Tibial nerve (tissue), 4 donors: ENCODE measurements around the gene UBE2C. TPM values are rescaled to one million over a fixed set of nuclear protein-coding genes. Genes with fewer than 3 reads are reported as not detected.

Experiments used
- DNase-seq, 2 donors: peaks; one replicate each; pipeline ENCODE4 v3.0.0-alpha.2; 2019; ENCODE audit warnings: low spot score in 2 of 2
- H3K27ac ChIP-seq, 4 donors: fragments of 200-600 bp; sonication (generic) in 3 of 4; one replicate each; pipeline ENCODE4 v1.5.1; 2017 to 2019; ENCODE audit warnings: mild to moderate bottlenecking in 1 of 4
- H3K27me3 ChIP-seq, 2 donors: fragments of 200-600 bp; sonication (generic) in 1 of 2; one replicate each; pipeline versions ENCODE4 v1.5.1 to v1.6.0; 2017 to 2019
- H3K36me3 ChIP-seq, 3 donors: fragments of 200-600 bp; sonication (generic); one replicate each; pipeline ENCODE4 v1.5.1; 2018 to 2019
- H3K4me1 ChIP-seq, 4 donors: fragments of 200-600 bp; sonication (generic) in 3 of 4; one replicate each; pipeline ENCODE4 v1.5.1; 2017 to 2019
- H3K4me3 ChIP-seq, 4 donors: fragments of 200-600 bp; sonication (generic) in 3 of 4; one replicate each; pipeline ENCODE4 v1.5.1; 2017 to 2019; ENCODE audit warnings: mild to moderate bottlenecking in 1 of 4, moderate library complexity in 1 of 4
- H3K9me3 ChIP-seq, 4 donors: fragments of 200-600 bp; sonication (generic) in 3 of 4; one replicate each; pipeline ENCODE4 v1.5.1; 2017 to 2019
- CTCF ChIP-seq, 5 experiments: fragments of 200-600 bp in 3 of 5; fragments of 450-650 bp in 2 of 5; sonication (generic) in 3 of 5; IDR thresholded peaks; one replicate each; pipeline ENCODE4 v1.5.1; 2016 to 2019; ENCODE audit warnings: antibody characterized with exemption in 5 of 5, mild to moderate bottlenecking in 3 of 5, moderate library complexity in 2 of 5
- EP300 ChIP-seq, 2 donors: sonication (generic); formaldehyde crosslinking; IDR thresholded peaks; one replicate each; pipeline ENCODE4 v1.6.1; 2017; ENCODE audit warnings: antibody characterized with exemption in 2 of 2, mild to moderate bottlenecking in 1 of 2
- POLR2A ChIP-seq, 2 donors: fragments of 450-650 bp; IDR thresholded peaks; one replicate each; pipeline ENCODE4 v1.6.1; 2017; ENCODE audit warnings: antibody characterized with exemption in 2 of 2, mild to moderate bottlenecking in 2 of 2, moderate library complexity in 2 of 2
- WGBS, 2 donors: methylation state at CpG; one replicate each; pipeline ENCODE4 v1.1.5; 2018; 5-methylcytosine and 5-hydroxymethylcytosine counted together
- total RNA-seq, 4 donors: library from RNA; depleted of rRNA; stranded (reverse); fragments of >200 nt; gene quantifications; one replicate each; pipeline ENCODE4 v1.1.0, GENCODE V29; 2016

Gene UBE2C
- total RNA-seq, 4 donors from 2014 or later, result 0.78 to 6.9 (median 1.5) TPM; not detected in 1

- TF ChIP-seq POLR2A (IDR thresholded peaks at IDR 0.05) (peak in 1 of 2 donors; percentile 70), CTCF (IDR thresholded peaks at IDR 0.05) (peak in 1 of 5 experiments; percentile 5), EP300 (IDR thresholded peaks at IDR 0.05) (peak in 1 of 2 donors; percentile 62)
- 3 to 6% methylated on average over 38 to 40 of the region's 71 CpGs for WGBS, 2 donors
- H3K4me3 ChIP-seq, result peak overlapping the region; percentile 62 to 81 (median 71)
- no peaks in the 10 kb centered on the region for H3K9me3 ChIP-seq
- peaks cover 0 to 54% (median 11%) of the 10 kb centered on the region in 4 donors for H3K4me1 ChIP-seq
- H3K27me3 ChIP-seq, result no peaks in the 10 kb centered on the region
- DNase-seq, result peak; percentile 61 to 62
- H3K36me3 ChIP-seq, result peaks cover 0 to 16% (median 0%) of the 10 kb centered on the region in 3 donors
- peak overlapping the region; percentile 87 to 97 (median 92) for H3K27ac ChIP-seq
These were observed 21.7 kb downstream of the UBE2C start for GRCh38 chr20:45833883-45834796.

GRCh38 chr20:45834797-45835161 is 22.3 kb downstream of the UBE2C start:
- no peak for DNase-seq
- H3K4me1 ChIP-seq, result peaks cover 0 to 48% (median 11%) of the 10 kb centered on the region in 4 donors

DNA sequence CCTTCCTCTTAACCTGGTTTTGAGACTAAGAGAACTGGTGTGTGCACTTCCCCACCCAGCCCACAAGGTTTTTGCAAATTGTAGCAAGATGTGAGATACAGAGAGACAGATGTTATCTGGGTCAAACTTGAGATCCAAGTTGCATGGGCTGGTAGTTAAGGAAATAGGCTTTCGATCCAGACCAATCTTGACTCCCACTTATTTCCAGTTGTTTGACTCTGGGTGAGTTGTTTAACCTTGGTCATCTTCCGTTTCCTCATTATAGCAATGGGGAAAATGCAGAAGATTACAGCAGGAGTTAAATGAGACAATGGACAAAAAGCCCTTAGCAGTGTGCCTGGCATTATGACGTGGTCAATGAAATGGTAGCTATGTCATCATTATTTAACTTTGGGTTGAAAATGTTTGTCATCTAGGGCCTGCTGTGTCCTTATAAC is 22.9 kb downstream of the UBE2C start:
- TF ChIP-seq POLR2A (IDR thresholded peaks at IDR 0.05) (no peak), EP300 (IDR thresholded peaks at IDR 0.05) (no peak), CTCF (IDR thresholded peaks at IDR 0.05) (no peak)
- WGBS, 2 donors, result 33 to 36% methylated on average over 3 of the region's 3 CpGs
- H3K27ac ChIP-seq, result peak overlapping the region; percentile 87 to 97 (median 92)
- no peaks in the 10 kb centered on the region for H3K9me3 ChIP-seq
- no peak for DNase-seq
- H3K4me1 ChIP-seq, result peaks cover 0 to 46% (median 11%) of the 10 kb centered on the region in 4 donors
- H3K36me3 ChIP-seq, result peaks cover 0 to 26% (median 0%) of the 10 kb centered on the region in 3 donors
- H3K4me3 ChIP-seq, result peak overlapping the region; percentile 62 to 81 (median 71)
- H3K27me3 ChIP-seq, result no peaks in the 10 kb centered on the region

More at GRCh38 chr20:45834797-45835161, 22.3 kb downstream of the UBE2C start:
- Histone ChIP-seq H3K27me3 (no peaks in the 10 kb centered on the region), H3K9me3 (no peaks in the 10 kb centered on the region), H3K36me3 (peaks cover 0 to 21% (median 0%) of the 10 kb centered on the region in 3 donors), H3K27ac (peak overlapping the region; percentile 87 to 97 (median 92)), H3K4me3 (peak overlapping the region; percentile 62 to 81 (median 71))
- 57 to 69% methylated on average over 9 to 13 of the region's 14 CpGs for WGBS, 2 donors
- TF ChIP-seq EP300 (IDR thresholded peaks at IDR 0.05) (no peak), POLR2A (IDR thresholded peaks at IDR 0.05) (no peak), CTCF (IDR thresholded peaks at IDR 0.05) (no peak)

- Histone ChIP-seq H3K27me3 (no peaks in the 10 kb centered on the region), H3K36me3 (peaks cover 0 to 31% (median 2%) of the 10 kb centered on the region in 3 donors), H3K27ac (peak overlapping the region; percentile 87 to 97 (median 92)), H3K4me1 (peaks cover 0 to 46% (median 11%) of the 10 kb centered on the region in 4 donors), H3K4me3 (peak overlapping the region in 2 of 4 donors; percentile 75 to 81), H3K9me3 (no peaks in the 10 kb centered on the region)
- WGBS, 2 donors, result 59 to 63% methylated on average over 5 of the region's 5 CpGs
- TF ChIP-seq POLR2A (IDR thresholded peaks at IDR 0.05) (no peak), CTCF (IDR thresholded peaks at IDR 0.05) (no peak), EP300 (IDR thresholded peaks at IDR 0.05) (no peak)
- peak in 1 of 2 donors; percentile 49 for DNase-seq
These were observed 23.4 kb downstream of the UBE2C start for GRCh38 chr20:45835825-45836224.

- no peak for DNase-seq
- no peaks in the 10 kb centered on the region for H3K27me3 ChIP-seq
- peaks cover 0 to 48% (median 11%) of the 10 kb centered on the region in 4 donors for H3K4me1 ChIP-seq
- peak overlapping the region in 3 of 4 donors; percentile 24 to 97 (median 94) for H3K27ac ChIP-seq
- TF ChIP-seq POLR2A (IDR thresholded peaks at IDR 0.05) (no peak), CTCF (IDR thresholded peaks at IDR 0.05) (no peak), EP300 (IDR thresholded peaks at IDR 0.05) (no peak)
- 25 to 30% methylated on average over 1 of the region's 1 CpG for WGBS, 2 donors
- H3K36me3 ChIP-seq, result peaks cover 0 to 41% (median 5%) of the 10 kb centered on the region in 3 donors
- H3K4me3 ChIP-seq, result peak overlapping the region in 1 of 4 donors; percentile 3
- H3K9me3 ChIP-seq, result no peaks in the 10 kb centered on the region
These were observed 24.4 kb downstream of the UBE2C start for GRCh38 chr20:45836841-45837240.
